ENCODE data around the gene RBM12. TPM values are rescaled to one million over a fixed set of nuclear protein-coding genes. Genes with fewer than 3 reads are reported as not detected.

The RBM12 gene
- total and polyA plus RNA-seq, 2 donors = 24.8 to 52.3 TPM

GRCh38 chr20:35610833-35611427, 53.8 kb downstream of the RBM12 start:
- no peaks in the 10 kb centered on the region for H3K9me3 ChIP-seq (ENCODE audit: control insufficient read depth in 2 of 2, insufficient read depth in 1 of 2, low read length in 1 of 2)
- 97% methylated on average over 9 of the region's 9 CpGs for WGBS
- no peak overlapping the region for H3K4me3 ChIP-seq (ENCODE audit: low read length in 2 of 2)
- H3K4me1 ChIP-seq (ENCODE audit: control insufficient read depth in 2 of 2, insufficient read depth in 2 of 2, low read length in 2 of 2) = peaks cover 4 to 6% of the 10 kb centered on the region in 2 donors
- H3K27me3 ChIP-seq (ENCODE audit: control insufficient read depth in 2 of 2, insufficient read depth in 1 of 2, low read length in 1 of 2) = peaks cover 0 to 4% of the 10 kb centered on the region in 2 donors
- H3K36me3 ChIP-seq (ENCODE audit: control insufficient read depth in 2 of 2, insufficient read depth in 2 of 2, low read length in 1 of 2) = no peaks in the 10 kb centered on the region
- no peak for DNase-seq (ENCODE audit: low read depth in 6 of 9, low spot score in 9 of 9)
- H3K27ac ChIP-seq (ENCODE audit: low read depth in 1 of 2, low read length in 1 of 2) = no peak overlapping the region

GRCh38 chr20:35607003-35607735, 57.5 kb downstream of the RBM12 start:
- WGBS = 93% methylated on average over 14 of the region's 14 CpGs
- H3K27ac ChIP-seq (ENCODE audit: low read depth in 1 of 2, low read length in 1 of 2) = no peak overlapping the region
- H3K4me1 ChIP-seq (ENCODE audit: control insufficient read depth in 2 of 2, insufficient read depth in 2 of 2, low read length in 2 of 2) = no peaks in the 10 kb centered on the region
- no peaks in the 10 kb centered on the region for H3K36me3 ChIP-seq (ENCODE audit: control insufficient read depth in 2 of 2, insufficient read depth in 2 of 2, low read length in 1 of 2)
- no peak overlapping the region for H3K4me3 ChIP-seq (ENCODE audit: low read length in 2 of 2)
- H3K9me3 ChIP-seq (ENCODE audit: control insufficient read depth in 2 of 2, insufficient read depth in 1 of 2, low read length in 1 of 2) = no peaks in the 10 kb centered on the region
- DNase-seq (ENCODE audit: low read depth in 6 of 9, low spot score in 9 of 9) = no peak
- peaks cover 7 to 24% of the 10 kb centered on the region in 2 donors for H3K27me3 ChIP-seq (ENCODE audit: control insufficient read depth in 2 of 2, insufficient read depth in 1 of 2, low read length in 1 of 2)

GRCh38 chr20:35606127-35606526, 58.6 kb downstream of the RBM12 start:
- H3K27ac ChIP-seq (ENCODE audit: low read depth in 1 of 2, low read length in 1 of 2) = no peak overlapping the region
- DNase-seq (ENCODE audit: low read depth in 6 of 9, low spot score in 9 of 9) = no peak
- 95% methylated on average over 4 of the region's 4 CpGs for WGBS

DNA sequence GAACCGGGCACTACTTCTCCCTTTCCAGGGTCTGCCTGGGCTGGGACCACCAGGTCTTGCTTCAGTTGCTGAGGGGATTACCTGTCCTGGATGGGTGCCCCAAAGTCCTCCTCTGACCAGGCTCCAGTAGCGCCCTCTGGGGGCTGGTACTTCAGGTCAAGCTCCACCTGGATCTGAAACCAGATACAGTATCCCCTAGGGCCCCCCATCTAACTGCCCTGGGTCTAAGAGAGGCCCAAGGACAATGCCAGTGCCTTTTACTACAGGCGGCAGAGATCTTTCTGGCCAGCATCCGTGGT, 60.3 kb downstream of the RBM12 start:
- H3K9me3 ChIP-seq (ENCODE audit: control insufficient read depth in 2 of 2, insufficient read depth in 1 of 2, low read length in 1 of 2) = peaks cover 0 to 8% of the 10 kb centered on the region in 2 donors
- 65% methylated on average over 4 of the region's 4 CpGs for WGBS
- H3K27ac ChIP-seq (ENCODE audit: low read depth in 1 of 2, low read length in 1 of 2) = no peak overlapping the region
- peaks cover 9 to 14% of the 10 kb centered on the region in 2 donors for H3K4me1 ChIP-seq (ENCODE audit: control insufficient read depth in 2 of 2, insufficient read depth in 2 of 2, low read length in 2 of 2)
- no peaks in the 10 kb centered on the region for H3K36me3 ChIP-seq (ENCODE audit: control insufficient read depth in 2 of 2, insufficient read depth in 2 of 2, low read length in 1 of 2)
- DNase-seq (ENCODE audit: low read depth in 6 of 9, low spot score in 9 of 9) = no peak
- no peak overlapping the region for H3K4me3 ChIP-seq (ENCODE audit: low read length in 2 of 2)
- peaks cover 33 to 52% of the 10 kb centered on the region in 2 donors for H3K27me3 ChIP-seq (ENCODE audit: control insufficient read depth in 2 of 2, insufficient read depth in 1 of 2, low read length in 1 of 2)

More at GRCh38 chr20:35606127-35606526, 58.6 kb downstream of the RBM12 start:
- peaks cover 0 to 3% of the 10 kb centered on the region in 2 donors for H3K9me3 ChIP-seq (ENCODE audit: control insufficient read depth in 2 of 2, insufficient read depth in 1 of 2, low read length in 1 of 2)
- no peak overlapping the region for H3K4me3 ChIP-seq (ENCODE audit: low read length in 2 of 2)
- peaks cover 4 to 7% of the 10 kb centered on the region in 2 donors for H3K4me1 ChIP-seq (ENCODE audit: control insufficient read depth in 2 of 2, insufficient read depth in 2 of 2, low read length in 2 of 2)
- H3K27me3 ChIP-seq (ENCODE audit: control insufficient read depth in 2 of 2, insufficient read depth in 1 of 2, low read length in 1 of 2) = peaks cover 16 to 34% of the 10 kb centered on the region in 2 donors
- H3K36me3 ChIP-seq (ENCODE audit: control insufficient read depth in 2 of 2, insufficient read depth in 2 of 2, low read length in 1 of 2) = no peaks in the 10 kb centered on the region

- DNase-seq (ENCODE audit: low read depth in 6 of 9, low spot score in 9 of 9) = no peak
These were observed 60.8 kb downstream of the RBM12 start for GRCh38 chr20:35603695-35604448.

DNA sequence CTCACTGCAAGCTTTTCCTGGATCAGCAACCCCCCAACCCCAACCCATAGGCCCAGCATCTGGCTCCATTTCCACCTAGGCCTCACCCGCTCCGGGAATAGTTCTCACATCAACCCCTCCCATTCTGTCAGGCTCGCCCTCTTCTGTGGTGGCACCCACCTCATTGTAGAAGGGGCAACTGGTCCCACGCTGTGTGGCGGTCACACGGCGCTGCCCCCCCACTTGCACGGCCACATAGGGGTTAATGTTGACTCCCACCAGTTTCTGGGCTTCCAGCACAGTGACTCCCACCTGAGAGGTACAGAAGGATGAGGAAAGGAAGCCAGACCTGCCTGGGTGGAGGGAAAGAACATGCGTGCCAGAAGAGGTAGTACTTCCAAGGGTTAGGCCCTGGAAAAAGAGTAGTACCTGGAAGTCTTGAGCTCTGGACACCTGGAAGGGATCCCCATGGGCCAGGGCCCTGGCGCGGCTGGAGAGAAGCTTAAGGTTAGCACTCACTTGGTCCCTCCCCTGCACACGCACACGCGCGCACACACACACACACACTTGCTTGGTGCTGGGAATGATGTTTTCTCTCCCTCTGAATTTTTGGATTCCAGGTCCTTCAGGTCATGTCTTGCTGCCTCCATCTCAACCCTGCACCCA, 61.7 kb downstream of the RBM12 start:
- H3K9me3 ChIP-seq (ENCODE audit: control insufficient read depth in 2 of 2, insufficient read depth in 1 of 2, low read length in 1 of 2) = peaks cover 0 to 11% of the 10 kb centered on the region in 2 donors
- H3K4me3 ChIP-seq (ENCODE audit: low read length in 2 of 2) = no peak overlapping the region
- H3K4me1 ChIP-seq (ENCODE audit: control insufficient read depth in 2 of 2, insufficient read depth in 2 of 2, low read length in 2 of 2) = peaks cover 9 to 14% of the 10 kb centered on the region in 2 donors
- H3K27ac ChIP-seq (ENCODE audit: low read depth in 1 of 2, low read length in 1 of 2) = no peak overlapping the region
- 93% methylated on average over 15 of the region's 15 CpGs for WGBS
- no peaks in the 10 kb centered on the region for H3K36me3 ChIP-seq (ENCODE audit: control insufficient read depth in 2 of 2, insufficient read depth in 2 of 2, low read length in 1 of 2)
- peaks cover 36 to 65% of the 10 kb centered on the region in 2 donors for H3K27me3 ChIP-seq (ENCODE audit: control insufficient read depth in 2 of 2, insufficient read depth in 1 of 2, low read length in 1 of 2)
- DNase-seq (ENCODE audit: low read depth in 6 of 9, low spot score in 9 of 9) = no peak

More at GRCh38 chr20:35603695-35604448, 60.8 kb downstream of the RBM12 start:
- H3K4me1 ChIP-seq (ENCODE audit: control insufficient read depth in 2 of 2, insufficient read depth in 2 of 2, low read length in 2 of 2) = peaks cover 9 to 14% of the 10 kb centered on the region in 2 donors
- H3K27me3 ChIP-seq (ENCODE audit: control insufficient read depth in 2 of 2, insufficient read depth in 1 of 2, low read length in 1 of 2) = peaks cover 34 to 57% of the 10 kb centered on the region in 2 donors
- no peak overlapping the region for H3K27ac ChIP-seq (ENCODE audit: low read depth in 1 of 2, low read length in 1 of 2)
- no peak overlapping the region for H3K4me3 ChIP-seq (ENCODE audit: low read length in 2 of 2)
- H3K36me3 ChIP-seq (ENCODE audit: control insufficient read depth in 2 of 2, insufficient read depth in 2 of 2, low read length in 1 of 2) = no peaks in the 10 kb centered on the region
- 93% methylated on average over 11 of the region's 11 CpGs for WGBS
- H3K9me3 ChIP-seq (ENCODE audit: control insufficient read depth in 2 of 2, insufficient read depth in 1 of 2, low read length in 1 of 2) = peaks cover 0 to 9% of the 10 kb centered on the region in 2 donors

DNA sequence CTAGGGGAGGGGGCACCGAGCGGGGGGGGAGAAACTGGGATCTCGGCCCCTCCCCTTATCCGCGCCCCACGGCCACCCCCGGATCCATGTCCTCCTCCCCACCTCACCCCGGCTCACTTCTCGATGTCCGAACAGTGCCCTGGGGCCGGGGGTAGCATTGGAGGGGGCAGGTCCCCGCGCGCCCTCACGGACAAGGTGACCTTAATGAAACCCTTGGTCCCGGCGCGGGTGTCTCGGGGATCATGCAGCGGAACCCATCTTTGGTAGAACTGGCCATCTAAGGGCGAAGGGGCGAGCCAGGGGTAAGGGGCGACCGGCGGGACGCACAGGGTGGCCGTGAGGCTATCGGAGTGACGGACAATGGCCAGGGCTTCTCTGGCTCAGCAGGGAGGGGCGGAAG, 62.7 kb downstream of the RBM12 start:
- Histone ChIP-seq H3K36me3 (ENCODE audit: control insufficient read depth in 2 of 2, insufficient read depth in 2 of 2, low read length in 1 of 2) (no peaks in the 10 kb centered on the region), H3K4me1 (ENCODE audit: control insufficient read depth in 2 of 2, insufficient read depth in 2 of 2, low read length in 2 of 2) (peaks cover 9 to 14% of the 10 kb centered on the region in 2 donors), H3K9me3 (ENCODE audit: control insufficient read depth in 2 of 2, insufficient read depth in 1 of 2, low read length in 1 of 2) (peaks cover 0 to 11% of the 10 kb centered on the region in 2 donors), H3K27ac (ENCODE audit: low read depth in 1 of 2, low read length in 1 of 2) (no peak overlapping the region), H3K27me3 (ENCODE audit: control insufficient read depth in 2 of 2, insufficient read depth in 1 of 2, low read length in 1 of 2) (peaks cover 36 to 75% of the 10 kb centered on the region in 2 donors), H3K4me3 (ENCODE audit: low read length in 2 of 2) (peak overlapping the region in 1 of 2 donors; percentile 57)
- no peak for DNase-seq (ENCODE audit: low read depth in 6 of 9, low spot score in 9 of 9)
- WGBS = 39% methylated on average over 30 of the region's 30 CpGs

GRCh38 chr20:35600993-35601973, 63.4 kb downstream of the RBM12 start:
- 2% methylated on average over 103 of the region's 103 CpGs for whole genome bisulfite sequencing
- H3K4me3 ChIP-seq (ENCODE audit: low read length in 2 of 2) = peak overlapping the region; percentile 18 to 57
- peaks cover 9 to 14% of the 10 kb centered on the region in 2 donors for H3K4me1 ChIP-seq (ENCODE audit: control insufficient read depth in 2 of 2, insufficient read depth in 2 of 2, low read length in 2 of 2)
- DNase-seq (ENCODE audit: low read depth in 6 of 9, low spot score in 9 of 9) = peak in 7 of 9 donors; percentile 48 to 87 (median 73)
- peaks cover 0 to 11% of the 10 kb centered on the region in 2 donors for H3K9me3 ChIP-seq (ENCODE audit: control insufficient read depth in 2 of 2, insufficient read depth in 1 of 2, low read length in 1 of 2)
- no peak overlapping the region for H3K27ac ChIP-seq (ENCODE audit: low read depth in 1 of 2, low read length in 1 of 2)
- H3K27me3 ChIP-seq (ENCODE audit: control insufficient read depth in 2 of 2, insufficient read depth in 1 of 2, low read length in 1 of 2) = peaks cover 36 to 77% of the 10 kb centered on the region in 2 donors
- no peaks in the 10 kb centered on the region for H3K36me3 ChIP-seq (ENCODE audit: control insufficient read depth in 2 of 2, insufficient read depth in 2 of 2, low read length in 1 of 2)

Measured in thymus (tissue), 11 donors.